ENCODE measurements around the gene NDE1.

DNA sequence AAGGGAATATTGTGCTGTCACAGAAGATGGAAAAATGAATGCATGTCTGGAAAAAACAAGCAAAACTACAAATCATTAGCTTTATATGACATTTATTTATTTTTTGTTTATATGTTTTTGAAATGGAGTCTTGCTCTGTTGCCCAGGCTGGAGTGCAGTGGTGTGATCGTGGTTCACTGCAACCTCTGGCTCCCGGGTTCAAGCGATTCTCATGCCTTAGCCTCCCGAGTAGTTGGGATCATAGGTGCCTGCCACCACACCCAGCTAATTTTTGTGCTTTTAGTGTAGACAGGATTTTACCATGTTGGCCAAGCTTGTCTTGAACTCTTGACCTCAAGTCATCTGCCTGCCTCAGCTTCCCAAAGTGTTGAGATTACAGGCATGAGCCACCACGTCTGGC, 8.5 kb downstream of the NDE1 start:
- TF ChIP-seq, protein P1, sequence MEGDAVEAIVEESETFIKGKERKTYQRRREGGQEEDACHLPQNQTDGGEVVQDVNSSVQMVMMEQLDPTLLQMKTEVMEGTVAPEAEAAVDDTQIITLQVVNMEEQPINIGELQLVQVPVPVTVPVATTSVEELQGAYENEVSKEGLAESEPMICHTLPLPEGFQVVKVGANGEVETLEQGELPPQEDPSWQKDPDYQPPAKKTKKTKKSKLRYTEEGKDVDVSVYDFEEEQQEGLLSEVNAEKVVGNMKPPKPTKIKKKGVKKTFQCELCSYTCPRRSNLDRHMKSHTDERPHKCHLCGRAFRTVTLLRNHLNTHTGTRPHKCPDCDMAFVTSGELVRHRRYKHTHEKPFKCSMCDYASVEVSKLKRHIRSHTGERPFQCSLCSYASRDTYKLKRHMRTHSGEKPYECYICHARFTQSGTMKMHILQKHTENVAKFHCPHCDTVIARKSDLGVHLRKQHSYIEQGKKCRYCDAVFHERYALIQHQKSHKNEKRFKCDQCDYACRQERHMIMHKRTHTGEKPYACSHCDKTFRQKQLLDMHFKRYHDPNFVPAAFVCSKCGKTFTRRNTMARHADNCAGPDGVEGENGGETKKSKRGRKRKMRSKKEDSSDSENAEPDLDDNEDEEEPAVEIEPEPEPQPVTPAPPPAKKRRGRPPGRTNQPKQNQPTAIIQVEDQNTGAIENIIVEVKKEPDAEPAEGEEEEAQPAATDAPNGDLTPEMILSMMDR (IDR thresholded peaks at IDR 0.05; ENCODE audit: insufficient read depth, low read length, poor library complexity, severe bottlenecking), result no peak
- TF ChIP-seq EZH2phosphoT487 (conservative IDR thresholded peaks at IDR 0.05; ENCODE audit: low read length), result no peak
